ENCODE data around the gene ACAN. TPM values are rescaled to one million over a fixed set of nuclear protein-coding genes. Genes with fewer than 3 reads are reported as not detected.

The ACAN gene
- total RNA-seq, 4 donors from 2014 or later = 0.38 TPM; not detected in 3

DNA sequence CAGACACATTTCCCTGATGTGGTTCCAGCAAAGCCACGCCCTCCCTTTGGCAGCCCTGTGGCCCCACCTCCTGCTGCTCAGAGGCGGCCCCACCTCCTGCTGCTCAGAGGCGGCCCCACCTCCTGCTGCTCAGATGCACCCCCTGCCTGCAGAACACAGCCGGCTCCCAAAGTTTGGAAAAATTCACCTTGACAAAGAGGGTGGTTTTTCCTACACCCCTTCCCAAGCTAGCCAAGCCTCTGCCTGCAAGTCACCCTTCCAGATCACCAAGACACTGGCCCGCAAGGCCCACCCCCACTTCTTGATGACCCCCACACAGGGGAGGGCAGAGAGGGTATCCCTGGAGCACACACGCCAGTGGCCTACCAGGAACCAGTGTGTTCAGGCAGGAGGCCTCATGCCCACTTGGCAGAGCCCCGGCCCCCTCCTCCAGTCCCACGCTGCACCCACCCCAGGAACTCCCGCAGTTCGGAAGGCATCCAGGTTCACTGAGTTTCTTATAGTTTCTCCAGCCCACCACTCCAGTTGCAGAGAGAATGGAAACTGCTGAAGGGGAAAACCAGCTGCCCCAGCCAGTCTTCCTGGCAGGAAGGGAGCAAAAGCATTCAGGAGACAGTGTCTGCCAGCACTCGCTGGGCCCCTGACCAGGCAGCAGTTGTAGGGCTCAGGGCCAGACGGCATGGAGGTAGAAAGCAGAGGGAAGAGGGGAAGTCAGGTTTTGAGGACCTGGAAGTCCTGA is 94.4 kb downstream of the ACAN start:
- no peaks in the 10 kb centered on the region for H3K36me3 ChIP-seq
- H3K4me3 ChIP-seq = no peak overlapping the region
- H3K4me1 ChIP-seq = peaks cover 0 to 23% (median 20%) of the 10 kb centered on the region in 4 donors
- no peaks in the 10 kb centered on the region for H3K9me3 ChIP-seq
- TF ChIP-seq POLR2A (IDR thresholded peaks at IDR 0.05) = no peak
- peak in 5 of 6 experiments; percentile 19 to 52 (median 32) for TF ChIP-seq CTCF (IDR thresholded peaks at IDR 0.05)
- peak overlapping the region in 1 of 4 donors; percentile 7 for H3K27ac ChIP-seq
- DNase-seq = peak; percentile 63 to 85 (median 65)
- peaks cover 0 to 6% of the 10 kb centered on the region in 2 donors for H3K27me3 ChIP-seq

DNA sequence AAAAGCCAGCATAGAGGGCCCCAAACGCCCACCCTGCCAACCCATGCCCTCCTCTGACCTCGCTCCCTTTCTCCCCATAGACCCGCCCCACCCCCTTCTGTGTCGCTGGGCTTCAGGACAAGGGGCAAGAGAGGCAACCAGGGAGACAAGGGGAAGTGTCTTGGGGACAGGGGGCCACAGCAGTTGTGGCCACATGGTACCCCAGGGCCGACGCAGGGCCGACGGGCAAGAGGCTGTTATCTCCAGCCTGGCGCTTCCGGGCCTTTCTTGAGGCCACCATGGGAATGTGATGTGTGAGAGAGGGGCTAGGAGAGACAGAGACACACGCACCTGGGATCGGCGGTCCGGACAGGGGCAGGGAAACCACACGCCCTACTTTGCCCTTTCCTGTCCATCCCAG is 95.5 kb downstream of the ACAN start:
- no peak for DNase-seq
- Histone ChIP-seq H3K4me3 (no peak overlapping the region), H3K36me3 (no peaks in the 10 kb centered on the region), H3K4me1 (peaks cover 0 to 23% (median 20%) of the 10 kb centered on the region in 4 donors), H3K9me3 (no peaks in the 10 kb centered on the region), H3K27me3 (peaks cover 0 to 6% of the 10 kb centered on the region in 2 donors), H3K27ac (no peak overlapping the region)
- TF ChIP-seq CTCF (IDR thresholded peaks at IDR 0.05) (no peak), POLR2A (IDR thresholded peaks at IDR 0.05) (no peak)

- no peak for DNase-seq
- no peaks in the 10 kb centered on the region for H3K36me3 ChIP-seq
- TF ChIP-seq CTCF (IDR thresholded peaks at IDR 0.05) = no peak
- TF ChIP-seq POLR2A (IDR thresholded peaks at IDR 0.05) = no peak
- H3K27me3 ChIP-seq = peaks cover 0 to 6% of the 10 kb centered on the region in 2 donors
- peaks cover 0 to 24% (median 19%) of the 10 kb centered on the region in 4 donors for H3K4me1 ChIP-seq
- no peaks in the 10 kb centered on the region for H3K9me3 ChIP-seq
- H3K27ac ChIP-seq = no peak overlapping the region
- no peak overlapping the region for H3K4me3 ChIP-seq
Measured at GRCh38 chr15:88899251-88899650, 96.0 kb downstream of the ACAN start.

DNA sequence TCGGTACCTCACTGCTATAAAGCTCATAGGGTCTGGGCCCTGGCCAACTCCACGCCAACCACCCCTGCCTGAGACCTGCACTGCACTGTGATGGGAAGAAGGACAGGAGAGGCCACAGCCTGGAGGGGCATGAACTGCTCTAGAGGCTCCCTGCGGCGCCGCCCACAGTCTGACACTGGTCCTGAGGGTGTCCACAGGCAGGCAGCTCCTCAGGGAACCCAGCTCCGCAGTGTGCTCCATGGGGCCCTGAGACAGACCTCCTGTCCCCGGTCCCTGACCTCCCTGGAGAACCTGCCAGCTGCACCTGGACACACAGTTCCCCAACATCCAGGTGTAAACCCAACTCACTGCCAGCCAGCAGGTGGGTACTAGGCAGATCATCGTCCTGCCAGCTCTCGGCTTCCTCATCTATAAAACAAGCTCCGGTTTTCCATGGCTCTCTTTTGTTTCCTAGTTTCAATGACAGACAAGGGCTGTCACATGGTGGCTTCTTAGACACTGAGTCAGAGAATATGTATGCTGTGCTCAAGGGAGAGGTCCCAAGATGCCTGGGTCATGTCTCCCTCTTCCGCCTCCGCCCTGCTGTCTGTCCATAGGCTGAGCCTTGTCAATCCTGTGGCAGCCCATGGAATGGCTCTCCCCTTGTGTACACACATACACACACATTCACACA is 97.2 kb downstream of the ACAN start:
- TF ChIP-seq CTCF (IDR thresholded peaks at IDR 0.05) (no peak), POLR2A (IDR thresholded peaks at IDR 0.05) (no peak)
- Histone ChIP-seq H3K27ac (no peak overlapping the region), H3K27me3 (no peaks in the 10 kb centered on the region), H3K9me3 (no peaks in the 10 kb centered on the region), H3K36me3 (no peaks in the 10 kb centered on the region), H3K4me3 (no peak overlapping the region), H3K4me1 (peaks cover 0 to 17% (median 11%) of the 10 kb centered on the region in 4 donors)
- no peak for DNase-seq

GRCh38 chr15:88900982-88901418 is 97.8 kb downstream of the ACAN start:
- H3K9me3 ChIP-seq = no peaks in the 10 kb centered on the region
- no peaks in the 10 kb centered on the region for H3K27me3 ChIP-seq
- peaks cover 0 to 15% (median 8%) of the 10 kb centered on the region in 4 donors for H3K4me1 ChIP-seq
- TF ChIP-seq POLR2A (IDR thresholded peaks at IDR 0.05) = no peak
- no peak for TF ChIP-seq CTCF (IDR thresholded peaks at IDR 0.05)
- no peak for DNase-seq
- H3K27ac ChIP-seq = no peak overlapping the region
- H3K36me3 ChIP-seq = no peaks in the 10 kb centered on the region
- H3K4me3 ChIP-seq = no peak overlapping the region
